Measurements from ENCODE around the gene ING4. TPM values are rescaled to one million over a fixed set of nuclear protein-coding genes. Genes with fewer than 3 reads are reported as not detected.
"Not testable (repeated sequence)": the region's sequence is repeated elsewhere in the genome, so short reads cannot be mapped to it uniquely, and the experiment has no call there.

Gene ING4
- 31.7 and 39.1 TPM in 2 replicates for total RNA-seq (2014; rRNA removed; shearing (Covaris generic))
- polyA plus RNA-seq (2016; fragmentation: Nextera tagmentation; extraction: Ambion mirVana), result 43.5 and 46.0 TPM in 2 replicates

DNA sequence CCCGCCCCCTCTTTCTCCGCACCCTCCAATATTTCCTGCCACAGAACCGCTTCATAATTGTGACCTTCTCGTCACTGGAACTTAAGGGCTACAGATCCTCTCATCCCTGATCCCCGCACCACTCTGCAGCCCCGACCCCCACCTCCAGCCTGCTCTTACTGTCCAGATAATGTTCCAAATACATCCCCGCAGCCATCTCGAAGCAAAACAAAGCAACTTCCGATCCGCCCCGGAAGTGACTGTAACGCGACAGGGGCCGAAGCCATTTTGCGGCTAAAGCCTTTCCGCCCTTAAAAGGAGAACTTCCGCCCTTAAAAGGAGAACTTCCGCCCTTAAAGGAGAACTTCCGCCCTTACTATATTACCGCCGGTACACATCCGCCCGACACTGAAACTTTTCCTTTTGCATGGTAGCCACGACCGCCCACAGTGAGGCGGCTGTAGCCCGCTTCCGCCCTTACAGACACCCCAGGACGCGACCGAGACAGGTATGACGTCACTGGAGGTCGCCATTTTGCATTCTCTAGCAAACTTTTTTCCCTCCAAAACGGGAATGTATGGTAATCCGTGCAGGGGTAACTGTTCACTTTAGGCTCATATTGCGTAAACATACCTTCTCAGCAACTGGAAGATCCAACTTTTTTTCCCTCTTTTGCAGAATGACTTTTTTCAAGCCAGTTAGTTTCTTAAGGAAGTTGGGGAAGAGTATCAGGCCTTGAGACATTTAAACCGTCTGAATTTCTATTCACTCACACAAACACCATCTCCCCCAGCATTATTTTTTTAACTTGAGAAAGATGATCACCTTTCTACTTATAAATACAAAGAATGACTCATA lies at the start of gene ING4:
Gene ING4 (minus strand): TSS at position 214 of the 837 bp plus-strand sequence. CDS start 18 bp downstream, at position 196.
- Histone ChIP-seq H3K4me2 (ENCODE audit: unreplicated experiment) (peak within 1 kb of the TSS; percentile 99), H3K9me2 (ENCODE audit: insufficient read depth) (no peaks in the 10 kb centered on the region), H3K9ac (peak within 1 kb of the TSS; percentile 93), H3K79me2 (ENCODE audit: insufficient read depth) (peaks cover 48% of the 10 kb centered on the region), H4K20me1 (ENCODE audit: insufficient read depth) (no peaks in the 10 kb centered on the region), H3K9me3 (ENCODE audit: low read depth) (no peaks in the 10 kb centered on the region), H3K4me3 (peak within 1 kb of the TSS; percentile 91), H3K27me3 (replicated peaks; ENCODE audit: insufficient read depth) (no peaks in the 10 kb centered on the region), H2AFZ (peak within 1 kb of the TSS; percentile 98), H3K27ac (peak within 1 kb of the TSS; percentile 56), H3K4me1 (ENCODE audit: insufficient read depth) (peaks cover 9% of the 10 kb centered on the region), H3F3A (ENCODE audit: insufficient read depth) (peaks cover 28% of the 10 kb centered on the region), H3K36me3 (ENCODE audit: low read depth) (peaks cover 13% of the 10 kb centered on the region; the same call in 1 of the 2 replicates)
- TF ChIP-seq EZH2phosphoT487 (IDR thresholded peaks at IDR 0.05; ENCODE audit: insufficient read depth, low read depth), result no peak
- TF ChIP-seq EZH2 (IDR thresholded peaks at IDR 0.05; ENCODE audit: insufficient read depth, poor library complexity, severe bottlenecking), result no peak
- DNase-seq, result peak; percentile 99
- in situ Hi-C loops (cut with MboI), result no loop called here
- WGBS, 2 experiments (ENCODE audit: low coverage in 1 of 2, low lambda C conversion rate in 2 of 2, missing lambda C conversion rate in 2 of 2), result 0 to 1% methylated on average over 36 to 37 of the region's 37 CpGs

- no peak for TF ChIP-seq EZH2phosphoT487 (IDR thresholded peaks at IDR 0.05; ENCODE audit: insufficient read depth, low read depth)
- no peak for TF ChIP-seq EZH2 (IDR thresholded peaks at IDR 0.05; ENCODE audit: insufficient read depth, poor library complexity, severe bottlenecking)
- in situ Hi-C loops (cut with MboI), result no loop called here
Measured at GRCh38 chr12:6708960-6709394, 46.1 kb upstream of the ING4 start.

DNA sequence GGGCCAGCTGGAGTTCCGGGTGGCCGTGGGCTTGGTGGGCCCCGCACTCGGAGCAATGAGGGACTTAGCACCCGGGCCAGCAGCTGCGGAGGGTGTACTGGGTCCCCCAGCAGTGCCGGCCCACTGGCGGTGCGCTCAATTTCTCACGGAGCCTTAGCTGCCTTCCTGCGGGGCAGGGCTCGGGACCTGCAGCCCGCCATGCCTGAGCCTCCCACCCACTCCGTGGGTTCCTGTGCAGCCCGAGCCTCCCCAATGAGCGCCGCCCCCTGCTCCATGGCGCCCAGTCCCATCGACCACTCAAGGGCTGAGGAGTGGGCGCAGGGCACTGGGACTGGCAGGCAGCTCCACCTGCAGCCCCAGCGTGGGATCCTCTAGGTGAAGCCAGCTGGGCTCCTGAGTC lies 45.4 kb upstream of the ING4 start:
- H3K27me3 ChIP-seq (replicated peaks; ENCODE audit: insufficient read depth); in situ Hi-C loops (cut with MboI); H3K36me3 ChIP-seq (ENCODE audit: low read depth); H3K9me2 ChIP-seq (ENCODE audit: insufficient read depth); H3K27ac ChIP-seq; H3F3A ChIP-seq (ENCODE audit: insufficient read depth); H3K4me2 ChIP-seq (ENCODE audit: unreplicated experiment); H3K79me2 ChIP-seq (ENCODE audit: insufficient read depth); H4K20me1 ChIP-seq (ENCODE audit: insufficient read depth); H3K4me1 ChIP-seq (ENCODE audit: insufficient read depth); H3K9ac ChIP-seq; H2AFZ ChIP-seq; H3K9me3 ChIP-seq (ENCODE audit: low read depth); DNase-seq; H3K4me3 ChIP-seq: not testable (repeated sequence)
- WGBS, 2 experiments (ENCODE audit: low coverage in 1 of 2, low lambda C conversion rate in 2 of 2, missing lambda C conversion rate in 2 of 2), result 83 to 84% methylated on average over 11 to 21 of the region's 21 CpGs

More at GRCh38 chr12:6708960-6709394, 46.1 kb upstream of the ING4 start:
- 72 to 74% methylated on average over 16 of the region's 16 CpGs for WGBS, 2 experiments (ENCODE audit: low coverage in 1 of 2, low lambda C conversion rate in 2 of 2, missing lambda C conversion rate in 2 of 2)
- Histone ChIP-seq H3K36me3 (ENCODE audit: low read depth) (no peaks in the 10 kb centered on the region), H3K4me1 (ENCODE audit: insufficient read depth) (no peaks in the 10 kb centered on the region), H4K20me1 (ENCODE audit: insufficient read depth) (no peaks in the 10 kb centered on the region), H3K9ac (no peak overlapping the region), H3K27ac (no peak overlapping the region), H3F3A (ENCODE audit: insufficient read depth) (no peaks in the 10 kb centered on the region), H3K27me3 (replicated peaks; ENCODE audit: insufficient read depth) (peaks cover 6% of the 10 kb centered on the region; the same call in 1 of the 2 replicates), H3K79me2 (ENCODE audit: insufficient read depth) (no peaks in the 10 kb centered on the region), H2AFZ (no peak overlapping the region), H3K9me2 (ENCODE audit: insufficient read depth) (no peaks in the 10 kb centered on the region), H3K9me3 (ENCODE audit: low read depth) (no peaks in the 10 kb centered on the region), H3K4me3 (no peak overlapping the region), H3K4me2 (ENCODE audit: unreplicated experiment) (no peak overlapping the region)
- no peak for DNase-seq

GRCh38 chr12:6703631-6704030 lies 40.7 kb upstream of the ING4 start:
- TF ChIP-seq EZH2 (IDR thresholded peaks at IDR 0.05; ENCODE audit: insufficient read depth, poor library complexity, severe bottlenecking) (no peak), EZH2phosphoT487 (IDR thresholded peaks at IDR 0.05; ENCODE audit: insufficient read depth, low read depth) (no peak)
- no peak overlapping the region for H2AFZ ChIP-seq

More at GRCh38 chr12:6703631-6704030, 40.7 kb upstream of the ING4 start:
- H3K4me1 ChIP-seq (ENCODE audit: insufficient read depth), result no peaks in the 10 kb centered on the region
- no peaks in the 10 kb centered on the region for H3K36me3 ChIP-seq (ENCODE audit: low read depth)
- H3K9me2 ChIP-seq (ENCODE audit: insufficient read depth), result no peaks in the 10 kb centered on the region
- peaks cover 27% of the 10 kb centered on the region for H3K27me3 ChIP-seq (replicated peaks; ENCODE audit: insufficient read depth)
- no peaks in the 10 kb centered on the region for H4K20me1 ChIP-seq (ENCODE audit: insufficient read depth)
- H3K9ac ChIP-seq, result no peak overlapping the region
- H3K27ac ChIP-seq, result no peak overlapping the region
- no peaks in the 10 kb centered on the region for H3K9me3 ChIP-seq (ENCODE audit: low read depth)
- no peaks in the 10 kb centered on the region for H3F3A ChIP-seq (ENCODE audit: insufficient read depth)
- no peak overlapping the region for H3K4me3 ChIP-seq
- WGBS, 2 experiments (ENCODE audit: low coverage in 1 of 2, low lambda C conversion rate in 2 of 2, missing lambda C conversion rate in 2 of 2), result 7 to 14% methylated on average over 10 of the region's 10 CpGs
- H3K4me2 ChIP-seq (ENCODE audit: unreplicated experiment), result no peak overlapping the region
- DNase-seq, result peak; percentile 46
- H3K79me2 ChIP-seq (ENCODE audit: insufficient read depth), result no peaks in the 10 kb centered on the region
- in situ Hi-C loops (cut with MboI), result no loop called here

Measured in GM23248 (cell line).